Caco-2 (cell line): ENCODE measurements around the gene LRRC4C. TPM values are rescaled to one million over a fixed set of nuclear protein-coding genes. Genes with fewer than 3 reads are reported as not detected.

Source experiments
- BruUV-seq: library from RNA; stranded (reverse); fragments of 400-500 nt; replicated peaks from 2 replicates; lab custom pipeline; 2021; lab: Mats Ljungman, UMichigan
- CTCF ChIA-PET: fragments of 300-600 bp; sonication (Branson Sonifier 250); formaldehyde crosslinking; loops from one replicate; lab custom pipeline; 2022; ENCODE audit warnings: antibody characterized with exemption; lab: Charles Lee
- POLR2A ChIA-PET: fragments of 300-600 bp; sonication (Branson Sonifier 250); formaldehyde crosslinking; loops from one replicate; lab custom pipeline; 2022; ENCODE audit warnings: antibody characterized with exemption; lab: Charles Lee
- DNase-seq, 2 experiments: peaks; one replicate each; pipeline versions ENCODE4 v3.0.0 to v3.0.0-alpha.2; 2020 to 2022
- H3K27me3 ChIP-seq: replicated peaks from 2 replicates; pipeline ENCODE4 v1.6.0; 2011; ENCODE audit warnings: low read length; ENCODE audit not compliant: control insufficient read depth, insufficient read depth
- H3K36me3 ChIP-seq: 2 replicates; pipeline ENCODE4 v1.5.1; 2011; ENCODE audit warnings: low read length; ENCODE audit not compliant: control insufficient read depth, insufficient read depth
- H3K4me1 ChIP-seq: fragments of 250-450 bp; sonication (Bioruptor Pico); 2 replicates; pipeline ENCODE4 v1.5.1; 2020; ENCODE audit warnings: mild to moderate bottlenecking
- H3K4me3 ChIP-seq: 2 replicates; pipeline ENCODE4 v1.5.1; 2011; ENCODE audit warnings: low read depth, mild to moderate bottlenecking, control low read depth, low read length
- H3K9me3 ChIP-seq: fragments of 250-450 bp; sonication (Bioruptor Pico); 2 replicates; pipeline ENCODE4 v1.5.1; 2020; ENCODE audit warnings: mild to moderate bottlenecking, moderate library complexity
- H3K27ac Mint-ChIP-seq: one replicate; pipeline ENCODE4 v1.8.0; 2022; ENCODE audit warnings: mixed read lengths; ENCODE audit not compliant: unreplicated experiment
- H3K27me3 Mint-ChIP-seq: one replicate; pipeline ENCODE4 v1.8.0; 2022; ENCODE audit warnings: mixed read lengths; ENCODE audit not compliant: insufficient read depth, unreplicated experiment
- H3K36me3 Mint-ChIP-seq: one replicate; pipeline ENCODE4 v1.8.0; 2022; ENCODE audit warnings: mild to moderate bottlenecking, mixed read lengths; ENCODE audit not compliant: insufficient read depth, unreplicated experiment
- H3K4me1 Mint-ChIP-seq: one replicate; pipeline ENCODE4 v1.8.0; 2022; ENCODE audit warnings: low read depth, mixed read lengths; ENCODE audit not compliant: unreplicated experiment
- H3K4me3 Mint-ChIP-seq: one replicate; pipeline ENCODE4 v1.8.0; 2022; ENCODE audit warnings: mild to moderate bottlenecking, moderate library complexity, mixed read lengths; ENCODE audit not compliant: unreplicated experiment
- H3K9me3 Mint-ChIP-seq: one replicate; pipeline ENCODE4 v1.8.0; 2022; ENCODE audit warnings: mixed read lengths; ENCODE audit not compliant: unreplicated experiment
- intact Hi-C: fragments of 100-400 bp; cut with micrococcal nuclease; formaldehyde crosslinking; loops from one replicate; pipeline ENCODE4 v1.10.0; 2022; ENCODE audit not compliant: unreplicated experiment
- total RNA-seq: library from RNA; stranded (reverse); gene quantifications from 2 replicates; pipeline ENCODE4 v1.2.3, GENCODE V29; 2022
- TF ChIP-seq, protein P1 (sequence below), 2 experiments: fragments of 200-600 bp in 1 of 2; IDR thresholded peaks; 1 replicate in 1 of 2; 2 replicates in 1 of 2; pipeline versions ENCODE4 v1.5.1 to v1.8.0; 2011 to 2022; ENCODE audit warnings: antibody characterized with exemption in 1 of 2, control low read depth in 1 of 2, inconsistent platforms in 1 of 2, low read depth in 1 of 2, low read length in 1 of 2, mild to moderate bottlenecking in 1 of 2, moderate library complexity in 1 of 2; ENCODE audit not compliant: insufficient read depth in 1 of 2, severe bottlenecking in 1 of 2, unreplicated experiment in 1 of 2

LRRC4C gene
- total RNA-seq, 1 experiment from 2014 or later = not detected

DNA sequence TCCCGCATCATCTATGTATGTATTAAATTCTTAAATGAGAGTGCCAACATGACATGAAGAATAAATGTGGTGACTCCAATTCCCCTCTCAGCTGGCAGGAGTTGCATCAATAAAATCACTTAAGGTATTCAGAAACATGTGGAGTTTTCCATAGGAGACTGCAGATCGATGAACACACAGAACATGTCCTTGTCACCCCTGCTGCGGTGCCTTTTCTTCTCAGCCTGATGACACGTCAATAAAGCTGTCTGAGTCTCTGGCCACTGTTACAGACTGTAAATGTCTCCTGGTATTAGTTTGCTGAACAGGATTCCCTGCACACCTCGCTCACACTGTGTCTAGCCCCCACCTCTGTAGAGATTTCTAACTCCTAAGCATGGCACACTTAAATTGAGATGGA lies 460.5 kb downstream of the LRRC4C start:
- no peaks in the 10 kb centered on the region for H3K4me1 Mint-ChIP-seq
- BruUV-seq = no TSS peak
- TF ChIP-seq, protein P1, sequence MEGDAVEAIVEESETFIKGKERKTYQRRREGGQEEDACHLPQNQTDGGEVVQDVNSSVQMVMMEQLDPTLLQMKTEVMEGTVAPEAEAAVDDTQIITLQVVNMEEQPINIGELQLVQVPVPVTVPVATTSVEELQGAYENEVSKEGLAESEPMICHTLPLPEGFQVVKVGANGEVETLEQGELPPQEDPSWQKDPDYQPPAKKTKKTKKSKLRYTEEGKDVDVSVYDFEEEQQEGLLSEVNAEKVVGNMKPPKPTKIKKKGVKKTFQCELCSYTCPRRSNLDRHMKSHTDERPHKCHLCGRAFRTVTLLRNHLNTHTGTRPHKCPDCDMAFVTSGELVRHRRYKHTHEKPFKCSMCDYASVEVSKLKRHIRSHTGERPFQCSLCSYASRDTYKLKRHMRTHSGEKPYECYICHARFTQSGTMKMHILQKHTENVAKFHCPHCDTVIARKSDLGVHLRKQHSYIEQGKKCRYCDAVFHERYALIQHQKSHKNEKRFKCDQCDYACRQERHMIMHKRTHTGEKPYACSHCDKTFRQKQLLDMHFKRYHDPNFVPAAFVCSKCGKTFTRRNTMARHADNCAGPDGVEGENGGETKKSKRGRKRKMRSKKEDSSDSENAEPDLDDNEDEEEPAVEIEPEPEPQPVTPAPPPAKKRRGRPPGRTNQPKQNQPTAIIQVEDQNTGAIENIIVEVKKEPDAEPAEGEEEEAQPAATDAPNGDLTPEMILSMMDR (IDR thresholded peaks at IDR 0.05; ENCODE audit: insufficient read depth in 1 of 2, low read depth in 1 of 2, low read length in 1 of 2, severe bottlenecking in 1 of 2, unreplicated experiment in 1 of 2) = no peak
- no peak for DNase-seq
- Histone ChIP-seq H3K9me3 (no peaks in the 10 kb centered on the region), H3K4me3 (no peak overlapping the region), H3K36me3 (no peaks in the 10 kb centered on the region), H3K4me1 (no peaks in the 10 kb centered on the region), H3K27me3 (no peaks in the 10 kb centered on the region)
- intact Hi-C loops = no loop called here
- peaks cover 5% of the 10 kb centered on the region for H3K27me3 Mint-ChIP-seq
- CTCF ChIA-PET = no interaction called here
- H3K9me3 Mint-ChIP-seq = no peaks in the 10 kb centered on the region
- POLR2A ChIA-PET = no interaction called here
- H3K36me3 Mint-ChIP-seq = no peaks in the 10 kb centered on the region
- H3K27ac Mint-ChIP-seq = no peak overlapping the region
- H3K4me3 Mint-ChIP-seq = no peak overlapping the region

DNA sequence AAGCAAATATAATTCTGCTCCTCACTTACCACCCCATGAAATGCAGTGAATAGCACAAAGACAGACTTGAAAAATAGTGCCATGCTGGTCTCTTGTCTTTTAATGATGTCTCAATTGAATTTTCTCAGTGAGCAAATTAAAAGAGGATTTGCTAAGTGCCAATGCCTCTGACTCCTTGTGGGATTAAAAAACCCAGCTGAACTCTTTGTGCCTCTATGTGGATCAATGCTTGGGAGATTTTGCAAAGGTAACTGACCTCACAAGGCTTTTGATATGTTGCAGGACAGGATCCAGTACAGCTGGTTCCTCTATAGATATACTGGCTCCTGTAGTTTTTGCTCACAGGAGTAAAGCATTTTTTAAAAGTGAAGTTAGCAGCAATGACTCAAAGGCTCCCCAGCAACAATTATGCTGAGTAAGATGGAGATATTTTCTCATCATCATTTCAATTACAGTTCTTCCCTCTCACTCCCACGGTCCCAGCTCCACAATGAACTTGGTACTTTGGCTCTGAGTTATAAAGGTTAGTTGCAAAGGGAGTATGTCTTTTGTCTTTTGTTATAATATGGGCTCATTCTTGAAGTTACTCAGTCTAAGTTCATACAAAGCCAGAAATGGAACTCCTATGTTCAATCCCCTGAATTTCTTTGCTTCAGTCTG lies 471.5 kb downstream of the LRRC4C start:
- no peaks in the 10 kb centered on the region for H3K36me3 Mint-ChIP-seq
- H3K27me3 ChIP-seq = no peaks in the 10 kb centered on the region
- H3K4me1 Mint-ChIP-seq = no peaks in the 10 kb centered on the region
- no peak overlapping the region for H3K27ac Mint-ChIP-seq
- no peaks in the 10 kb centered on the region for H3K9me3 ChIP-seq
- no peak overlapping the region for H3K4me3 ChIP-seq
- ChIA-PET CTCF (no interaction called here), POLR2A (no interaction called here)
- TF ChIP-seq, protein P1 (IDR thresholded peaks at IDR 0.05; ENCODE audit: insufficient read depth in 1 of 2, low read depth in 1 of 2, low read length in 1 of 2, severe bottlenecking in 1 of 2, unreplicated experiment in 1 of 2) = no peak
- peaks cover 17% of the 10 kb centered on the region for H3K9me3 Mint-ChIP-seq
- BruUV-seq = no TSS peak
- no peaks in the 10 kb centered on the region for H3K36me3 ChIP-seq
- no peaks in the 10 kb centered on the region for H3K4me1 ChIP-seq
- intact Hi-C loops = no loop called here
- DNase-seq = no peak
- no peaks in the 10 kb centered on the region for H3K27me3 Mint-ChIP-seq
- H3K4me3 Mint-ChIP-seq = no peak overlapping the region

DNA sequence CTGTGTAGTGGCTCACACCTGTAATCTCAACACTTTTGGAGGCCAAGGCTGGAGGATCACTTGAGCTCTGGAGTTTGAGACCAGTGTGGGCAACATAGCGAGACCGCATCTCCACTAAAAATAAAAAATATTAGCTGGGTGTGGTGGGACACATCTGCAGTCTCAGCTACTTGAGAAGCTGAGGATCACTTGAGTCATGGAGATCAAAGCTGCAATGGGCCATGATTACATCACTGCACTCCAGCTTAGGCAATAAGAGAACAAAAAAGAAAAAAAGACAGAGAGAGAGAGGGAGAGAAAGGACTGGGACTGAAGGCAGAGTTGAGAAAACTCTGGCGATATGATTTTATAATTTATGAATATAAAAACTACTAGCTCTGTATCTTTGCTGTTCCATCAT lies 473.1 kb downstream of the LRRC4C start:
- Mint-ChIP-seq H3K4me1 (no peaks in the 10 kb centered on the region), H3K27ac (no peak overlapping the region), H3K27me3 (no peaks in the 10 kb centered on the region), H3K4me3 (no peak overlapping the region), H3K36me3 (no peaks in the 10 kb centered on the region), H3K9me3 (peaks cover 20% of the 10 kb centered on the region)
- BruUV-seq = no TSS peak
- DNase-seq = no peak
- TF ChIP-seq, protein P1 (IDR thresholded peaks at IDR 0.05; ENCODE audit: insufficient read depth in 1 of 2, low read depth in 1 of 2, low read length in 1 of 2, severe bottlenecking in 1 of 2, unreplicated experiment in 1 of 2) = no peak
- POLR2A ChIA-PET = no interaction called here
- no peaks in the 10 kb centered on the region for H3K4me1 ChIP-seq
- intact Hi-C loops = no loop called here
- H3K9me3 ChIP-seq = no peaks in the 10 kb centered on the region
- H3K4me3 ChIP-seq = no peak overlapping the region
- no peaks in the 10 kb centered on the region for H3K36me3 ChIP-seq
- CTCF ChIA-PET = no interaction called here
- H3K27me3 ChIP-seq = no peaks in the 10 kb centered on the region
